Neuron (in vitro differentiated cells): ENCODE results near the gene VAT1.

Experiments used
- H2AFZ ChIP-seq: one replicate; pipeline ENCODE4 v1.6.1; 2013; ENCODE audit warnings: low read depth, mild to moderate bottlenecking, inconsistent platforms, low read length, moderate library complexity
- H3K27me3 ChIP-seq: one replicate; pipeline ENCODE4 v1.6.1; 2013; ENCODE audit warnings: low read length; ENCODE audit not compliant: insufficient read depth
- H3K36me3 ChIP-seq: one replicate; pipeline ENCODE4 v1.6.1; 2013; ENCODE audit warnings: low read length; ENCODE audit not compliant: insufficient read depth
- H3K4me1 ChIP-seq: one replicate; pipeline ENCODE4 v1.6.1; 2013; ENCODE audit warnings: low read length; ENCODE audit not compliant: insufficient read depth
- H3K4me3 ChIP-seq: 2 replicates; pipeline ENCODE4 v1.5.1; 2013; ENCODE audit warnings: mild to moderate bottlenecking, low read length, moderate library complexity
- H3K9me3 ChIP-seq: one replicate; pipeline ENCODE4 v1.6.1; 2013; ENCODE audit warnings: low read length

The VAT1 gene

DNA sequence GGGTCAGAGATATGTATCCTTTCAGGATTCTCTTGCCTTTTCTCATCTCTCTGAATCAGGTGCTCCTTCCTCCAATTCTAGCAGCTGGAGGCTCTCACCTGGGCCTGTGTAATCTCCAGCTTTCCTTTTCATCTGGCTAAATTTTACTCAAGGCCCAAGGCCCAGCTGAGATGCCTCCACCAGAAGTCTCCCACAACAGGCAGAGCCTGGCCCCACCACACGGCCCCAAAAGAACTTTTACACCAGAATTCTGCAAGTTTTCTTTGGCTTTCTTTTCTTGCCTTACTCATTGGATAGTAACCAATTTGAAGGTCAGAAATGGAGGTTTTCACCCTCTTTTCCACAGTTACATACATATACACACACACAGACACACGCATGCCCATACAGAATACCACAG, 17.5 kb upstream of the VAT1 start:
- no peaks in the 10 kb centered on the region for H3K27me3 ChIP-seq
- H3K9me3 ChIP-seq = no peaks in the 10 kb centered on the region
- H3K4me3 ChIP-seq = no peak overlapping the region
- H2AFZ ChIP-seq = no peak overlapping the region
- peaks cover 62% of the 10 kb centered on the region for H3K4me1 ChIP-seq
- H3K36me3 ChIP-seq = peaks cover 11% of the 10 kb centered on the region

DNA sequence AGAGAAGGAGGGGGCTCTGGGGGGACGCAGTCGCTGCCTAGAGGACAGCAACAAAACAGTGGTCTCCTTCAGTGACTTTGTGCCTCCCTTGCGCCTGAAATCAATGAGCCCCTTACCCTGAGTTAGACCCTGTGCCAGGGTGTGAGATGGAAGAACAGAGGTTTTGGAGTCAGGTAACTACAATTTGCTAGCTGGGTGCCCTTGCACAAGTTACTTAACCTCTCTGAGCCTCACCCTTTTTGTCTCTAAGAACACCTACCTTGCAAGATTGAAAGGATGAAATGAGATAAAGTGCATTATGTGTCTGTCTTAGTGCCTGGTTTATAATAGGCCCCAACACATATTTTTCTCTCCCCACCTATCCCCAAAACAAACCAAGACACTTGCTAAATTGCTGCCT, 12.7 kb upstream of the VAT1 start:
- Histone ChIP-seq H3K4me1 (peaks cover 52% of the 10 kb centered on the region), H3K36me3 (no peaks in the 10 kb centered on the region), H3K9me3 (no peaks in the 10 kb centered on the region), H3K27me3 (no peaks in the 10 kb centered on the region), H2AFZ (no peak overlapping the region), H3K4me3 (no peak overlapping the region)

DNA sequence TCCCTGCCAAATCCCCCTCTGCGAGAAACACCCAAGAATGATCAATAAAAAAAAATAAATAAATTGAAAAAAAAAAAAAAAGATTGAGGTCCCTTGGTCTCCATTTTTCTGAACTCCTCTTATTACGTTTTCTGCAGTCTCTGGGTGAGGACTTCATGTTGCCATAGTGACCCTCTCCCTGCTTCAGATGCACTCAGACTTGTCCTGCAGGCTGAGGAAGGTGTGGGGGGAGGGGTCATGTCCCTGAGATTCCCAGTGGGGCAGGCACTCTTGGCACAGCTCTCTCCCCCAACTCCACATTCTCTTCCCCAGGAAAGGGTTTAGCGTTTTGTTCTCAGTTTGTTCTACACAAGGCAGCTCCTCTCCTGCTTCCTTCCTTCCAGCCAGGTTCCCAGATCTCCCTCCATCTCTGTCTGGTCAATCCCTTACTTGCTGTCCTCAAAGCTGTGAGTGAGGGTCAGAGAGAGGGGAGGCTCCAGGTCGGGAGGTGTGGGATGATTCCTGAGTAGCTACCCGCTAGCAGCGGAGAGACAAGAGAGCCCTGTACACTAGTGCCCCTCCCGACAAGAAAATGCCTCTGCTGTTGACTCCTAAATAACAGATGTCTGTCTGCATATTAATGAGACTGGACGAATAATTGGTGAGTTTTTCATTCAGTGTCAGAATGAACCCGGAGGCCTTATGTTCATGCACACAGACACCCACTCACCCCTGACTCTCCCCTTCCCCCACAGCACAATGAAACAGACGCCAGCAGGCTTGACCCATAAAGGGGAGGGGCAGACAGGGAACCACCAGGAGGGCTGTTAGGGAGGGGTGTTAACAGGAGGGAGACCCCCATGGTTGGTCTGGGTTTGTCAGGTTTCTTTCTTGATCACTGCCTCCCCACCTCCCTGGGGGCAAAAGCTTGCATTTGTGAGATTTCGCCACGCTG, 12.0 kb upstream of the VAT1 start:
- H3K4me1 ChIP-seq = peaks cover 46% of the 10 kb centered on the region
- no peaks in the 10 kb centered on the region for H3K9me3 ChIP-seq
- no peaks in the 10 kb centered on the region for H3K27me3 ChIP-seq
- H3K36me3 ChIP-seq = no peaks in the 10 kb centered on the region
- peak overlapping the region; percentile 18 for H3K4me3 ChIP-seq
- no peak overlapping the region for H2AFZ ChIP-seq

DNA sequence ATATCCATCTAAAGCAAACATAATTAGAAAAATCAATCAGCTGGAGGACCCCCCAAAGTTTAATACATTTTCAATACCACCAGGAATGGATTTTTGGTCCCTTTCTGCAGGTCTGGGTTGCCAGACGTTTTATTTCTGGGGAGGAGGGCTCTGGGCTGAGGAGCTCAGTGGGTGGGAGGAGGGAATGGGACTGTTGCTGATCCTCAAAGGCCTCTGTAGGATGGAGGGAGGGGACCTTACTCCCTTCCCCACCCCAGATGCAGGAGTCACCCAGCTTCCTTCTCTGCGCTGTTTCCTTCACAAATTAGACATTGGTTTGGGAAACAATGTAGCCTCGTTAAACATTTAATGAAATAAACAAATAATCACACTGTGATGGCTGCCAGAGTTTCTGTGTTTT, 9.5 kb upstream of the VAT1 start:
- Histone ChIP-seq H3K4me1 (peaks cover 39% of the 10 kb centered on the region), H3K4me3 (no peak overlapping the region), H3K27me3 (no peaks in the 10 kb centered on the region), H2AFZ (no peak overlapping the region), H3K36me3 (no peaks in the 10 kb centered on the region), H3K9me3 (no peaks in the 10 kb centered on the region)

DNA sequence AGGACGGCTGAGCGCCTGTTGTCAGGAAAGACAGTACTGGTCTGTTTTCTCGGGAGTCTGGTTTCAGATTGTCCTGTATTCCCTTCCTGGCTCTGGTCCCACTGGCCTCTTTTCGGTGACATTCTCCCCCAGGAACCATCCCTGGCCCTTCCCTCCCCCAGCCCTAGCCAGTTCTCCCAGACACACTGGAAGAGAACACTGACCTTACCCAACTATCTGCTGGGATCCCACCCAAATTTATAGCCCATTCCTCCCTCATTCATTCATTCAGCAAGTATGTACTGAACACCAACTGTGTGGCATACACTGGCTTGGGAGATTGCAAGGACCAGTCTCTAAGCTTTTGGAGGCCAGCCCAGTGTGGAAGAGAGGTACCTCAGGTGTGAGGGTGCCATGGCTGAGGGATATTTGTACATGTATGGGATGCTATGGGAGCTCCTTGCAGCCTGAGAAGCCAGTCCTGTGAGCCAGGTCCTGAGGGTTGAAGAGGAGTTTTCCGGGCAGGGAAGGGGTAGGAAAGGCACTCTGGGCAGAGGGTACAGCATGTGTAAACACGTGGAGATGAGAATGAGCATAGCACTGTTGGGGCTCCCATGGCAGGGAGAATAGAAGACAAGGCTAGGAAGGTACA, 8.1 kb upstream of the VAT1 start:
- Histone ChIP-seq H3K36me3 (no peaks in the 10 kb centered on the region), H3K9me3 (no peaks in the 10 kb centered on the region), H3K4me3 (no peak overlapping the region), H3K4me1 (peaks cover 35% of the 10 kb centered on the region), H2AFZ (no peak overlapping the region), H3K27me3 (no peaks in the 10 kb centered on the region)

DNA sequence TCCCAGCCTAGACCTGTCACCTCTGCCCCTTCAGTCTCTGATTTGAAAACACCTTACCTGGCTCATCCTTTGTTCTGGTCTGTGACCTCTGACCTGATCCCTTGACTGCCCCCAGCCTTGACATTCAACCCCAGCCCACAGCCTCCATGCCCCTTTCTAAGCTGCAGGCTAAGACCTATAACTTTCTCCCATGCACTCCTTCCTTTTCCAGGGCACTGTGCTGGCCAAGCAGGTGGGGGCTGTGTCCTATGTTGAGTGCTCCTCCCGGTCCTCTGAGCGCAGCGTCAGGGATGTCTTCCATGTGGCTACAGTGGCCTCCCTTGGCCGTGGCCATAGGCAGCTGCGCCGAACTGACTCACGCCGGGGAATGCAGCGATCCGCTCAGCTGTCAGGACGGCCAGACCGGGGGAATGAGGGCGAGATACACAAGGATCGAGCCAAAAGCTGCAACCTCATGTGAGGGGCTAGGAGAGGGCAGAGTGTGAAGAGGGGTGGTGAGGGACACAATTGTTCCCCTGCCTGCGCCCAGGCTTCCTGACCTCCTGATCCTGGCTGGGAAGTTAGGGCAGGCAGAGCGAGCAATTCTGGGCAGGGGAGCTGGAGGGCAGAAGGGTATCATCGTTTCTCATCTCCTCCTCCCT, 6.2 kb upstream of the VAT1 start:
- H3K4me3 ChIP-seq = no peak overlapping the region
- H2AFZ ChIP-seq = no peak overlapping the region
- no peaks in the 10 kb centered on the region for H3K36me3 ChIP-seq
- no peaks in the 10 kb centered on the region for H3K9me3 ChIP-seq
- H3K4me1 ChIP-seq = peaks cover 21% of the 10 kb centered on the region
- no peaks in the 10 kb centered on the region for H3K27me3 ChIP-seq

DNA sequence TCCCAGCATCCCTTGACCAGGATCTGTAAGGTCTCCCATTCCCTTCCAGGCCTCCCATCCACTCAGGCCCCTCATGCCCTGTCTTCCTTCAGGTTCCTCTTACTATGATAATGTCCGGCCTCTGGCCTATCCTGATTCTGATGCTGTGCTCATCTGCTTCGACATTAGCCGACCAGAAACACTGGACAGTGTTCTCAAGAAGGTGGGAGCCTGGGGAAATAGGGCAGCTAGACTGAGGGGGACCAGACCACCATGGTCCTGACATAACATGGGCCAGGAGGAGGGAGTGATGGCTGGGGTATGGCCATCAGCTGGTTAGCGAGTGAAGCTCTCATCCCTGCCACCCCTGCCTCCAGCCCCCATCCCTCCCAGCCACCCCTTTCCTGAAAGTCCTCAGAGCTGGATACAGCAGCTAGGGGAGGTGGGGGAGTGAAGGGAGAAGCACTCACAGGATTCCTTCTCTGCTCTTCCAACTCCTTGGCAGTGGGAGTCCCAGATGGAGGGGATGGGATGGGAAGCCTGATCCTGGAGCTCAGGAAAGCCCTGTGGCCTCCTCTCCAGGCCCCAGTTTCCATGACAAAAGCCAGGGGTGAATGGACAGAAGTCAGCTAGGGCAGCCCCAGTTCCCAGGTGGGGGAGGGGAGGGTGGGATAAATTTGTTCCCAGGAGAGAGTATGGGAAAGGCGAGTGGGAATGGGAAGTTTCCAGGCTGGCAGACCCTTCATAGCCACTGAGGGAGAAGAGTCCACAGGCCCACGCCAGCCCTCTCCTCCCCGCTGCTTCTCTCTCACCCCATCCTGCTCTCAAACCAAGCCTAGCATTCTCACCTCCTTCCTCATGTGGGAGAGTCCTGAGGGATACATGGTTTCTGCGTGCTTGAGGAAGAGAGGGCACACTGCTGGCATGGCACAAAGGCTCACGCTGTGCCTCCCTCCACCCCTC, 5.2 kb upstream of the VAT1 start:
- H3K9me3 ChIP-seq = no peaks in the 10 kb centered on the region
- H3K4me3 ChIP-seq = no peak overlapping the region
- H3K4me1 ChIP-seq = peaks cover 19% of the 10 kb centered on the region
- H3K36me3 ChIP-seq = no peaks in the 10 kb centered on the region
- H3K27me3 ChIP-seq = no peaks in the 10 kb centered on the region
- H2AFZ ChIP-seq = no peak overlapping the region

DNA sequence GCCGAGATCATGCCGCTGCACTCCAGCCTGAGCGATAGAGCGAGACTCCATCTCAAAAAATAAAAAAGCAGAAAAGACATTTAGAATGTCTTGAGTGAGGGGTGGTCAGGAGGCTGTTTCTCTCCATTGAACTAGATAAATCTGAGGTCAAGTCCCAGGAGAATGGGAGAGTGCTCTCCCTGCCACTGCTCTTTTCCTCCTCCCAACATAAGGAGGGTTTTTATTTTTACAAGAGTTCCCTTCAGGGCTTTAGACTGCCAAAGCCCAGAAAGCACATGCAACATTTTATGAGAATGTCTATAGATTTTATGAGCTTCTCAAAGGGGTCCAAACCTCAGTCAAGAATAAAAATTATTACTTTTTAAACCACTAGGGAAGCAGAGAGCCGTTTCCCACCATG, 4.4 kb upstream of the VAT1 start:
- H3K9me3 ChIP-seq = no peaks in the 10 kb centered on the region
- H2AFZ ChIP-seq = no peak overlapping the region
- H3K4me3 ChIP-seq = no peak overlapping the region
- H3K4me1 ChIP-seq = peaks cover 22% of the 10 kb centered on the region
- no peaks in the 10 kb centered on the region for H3K27me3 ChIP-seq
- H3K36me3 ChIP-seq = no peaks in the 10 kb centered on the region

DNA sequence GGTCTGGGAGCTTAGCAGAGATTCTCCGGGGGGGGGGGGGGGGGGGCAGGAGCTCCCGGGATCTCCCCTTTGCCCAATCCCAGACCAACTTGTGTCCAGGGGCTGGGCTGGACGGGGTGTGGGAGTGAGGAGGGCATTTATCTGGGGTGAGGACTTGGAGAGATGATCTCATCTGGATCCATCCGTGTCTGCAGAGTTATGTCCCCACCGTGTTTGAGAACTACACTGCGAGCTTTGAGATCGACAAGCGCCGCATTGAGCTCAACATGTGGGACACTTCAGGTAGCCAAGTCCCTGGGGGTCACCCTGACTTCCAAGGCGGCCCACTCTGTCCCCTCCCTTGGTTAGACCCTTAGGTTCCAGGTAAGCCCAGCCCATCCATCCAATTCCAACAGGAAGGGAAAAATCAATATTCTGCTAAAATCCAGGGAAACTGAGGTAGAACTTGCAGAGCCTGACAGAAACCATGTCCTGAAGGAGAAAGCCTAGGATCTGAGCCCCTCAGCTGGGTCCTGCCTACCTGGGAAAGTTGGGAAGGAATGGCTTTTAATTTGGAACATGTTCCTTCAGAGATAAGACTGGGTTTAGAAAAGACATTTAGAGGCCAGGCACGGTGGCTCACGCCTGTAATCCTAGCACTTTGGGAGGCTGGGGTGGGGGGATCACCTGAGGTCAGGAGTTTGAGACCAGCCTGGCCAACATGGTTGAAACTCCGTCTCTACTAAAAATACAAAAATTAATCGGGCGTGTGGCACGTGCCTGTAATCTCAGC, 3.8 kb upstream of the VAT1 start:
- Histone ChIP-seq H3K4me3 (peak overlapping the region; percentile 56), H3K9me3 (no peaks in the 10 kb centered on the region), H3K36me3 (no peaks in the 10 kb centered on the region)

DNA sequence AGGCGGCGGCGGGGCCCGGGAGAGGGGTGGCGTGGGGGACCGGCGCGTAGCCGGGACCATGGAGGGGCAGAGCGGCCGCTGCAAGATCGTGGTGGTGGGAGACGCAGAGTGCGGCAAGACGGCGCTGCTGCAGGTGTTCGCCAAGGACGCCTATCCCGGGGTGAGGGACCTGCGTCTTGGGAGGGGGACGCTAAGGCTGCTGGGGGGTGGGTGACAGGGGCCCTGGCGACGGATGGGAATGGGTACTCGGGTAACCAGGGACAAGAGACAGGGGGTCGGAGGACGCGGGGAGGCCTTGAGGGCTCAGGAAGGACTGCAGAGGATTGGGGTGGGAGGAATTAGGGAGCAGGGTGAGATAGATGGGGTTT, 3.1 kb upstream of the VAT1 start:
- Histone ChIP-seq H3K9me3 (no peaks in the 10 kb centered on the region), H3K27me3 (no peaks in the 10 kb centered on the region), H3K4me3 (peak overlapping the region; percentile 56), H2AFZ (peak overlapping the region; percentile 57), H3K36me3 (no peaks in the 10 kb centered on the region), H3K4me1 (peaks cover 32% of the 10 kb centered on the region)

More for the DNA sequence above, 3.8 kb upstream of the VAT1 start:
- Histone ChIP-seq H2AFZ (peak overlapping the region; percentile 57), H3K4me1 (peaks cover 28% of the 10 kb centered on the region), H3K27me3 (no peaks in the 10 kb centered on the region)

DNA sequence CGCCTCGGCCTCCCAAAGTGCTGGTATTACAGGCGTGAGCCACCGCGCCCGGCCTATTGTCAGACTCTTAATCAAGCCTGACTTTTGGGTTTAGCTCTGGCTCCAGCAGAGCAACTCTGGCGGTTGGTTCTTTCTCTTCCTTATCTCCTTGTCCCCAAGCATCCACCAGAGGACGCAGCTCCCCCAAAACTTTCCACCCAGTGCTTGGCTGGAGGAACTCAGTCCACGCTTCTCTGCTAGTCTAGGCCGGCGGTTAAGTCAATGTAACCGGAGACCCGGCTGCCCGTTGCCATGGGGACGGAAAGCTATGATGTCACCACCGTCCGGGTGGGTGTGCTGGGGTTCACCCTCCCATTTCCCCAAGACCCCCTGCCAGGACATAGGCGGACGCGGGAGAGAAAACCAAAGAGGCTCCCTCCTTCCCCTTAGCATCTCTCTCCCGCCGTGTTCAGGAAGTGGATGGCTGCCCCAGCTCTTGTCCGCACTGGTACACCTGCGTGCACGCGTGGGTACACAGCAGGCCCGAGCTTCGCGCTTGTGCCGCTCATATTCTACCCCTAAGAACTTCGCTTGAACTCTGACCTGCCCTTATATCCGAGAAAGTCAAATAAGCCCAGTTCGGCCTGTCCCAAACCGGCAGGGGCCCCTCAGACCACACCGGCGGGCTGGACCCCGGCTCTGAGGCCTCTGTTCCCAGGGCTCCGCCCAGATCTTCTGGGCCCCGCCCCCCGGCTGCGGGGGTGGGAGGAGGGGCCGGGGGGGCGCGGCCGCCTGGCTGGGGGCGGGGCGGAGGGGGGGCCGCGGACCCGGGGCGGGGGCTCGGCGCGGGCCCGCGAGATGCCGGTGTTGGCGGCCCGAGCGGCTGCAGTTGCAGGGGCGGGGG, 2.5 kb upstream of the VAT1 start, which contains the start of gene RND2:
Gene RND2, plus strand, starts transcription at position 825 of the 883 bp plus-strand sequence. CDS start 117 bp downstream, outside the sequence.
- peaks cover 37% of the 10 kb centered on the region for H3K4me1 ChIP-seq
- peak within 1 kb of the TSS; percentile 59 for H3K4me3 ChIP-seq
- no peaks in the 10 kb centered on the region for H3K36me3 ChIP-seq
- no peaks in the 10 kb centered on the region for H3K27me3 ChIP-seq
- H2AFZ ChIP-seq = peak within 1 kb of the TSS; percentile 57
- H3K9me3 ChIP-seq = no peaks in the 10 kb centered on the region
